Measurements from ENCODE around the gene GMEB2. TPM values are rescaled to one million over a fixed set of nuclear protein-coding genes. Genes with fewer than 3 reads are reported as not detected.

The GMEB2 gene
- polyA plus RNA-seq, 1 of the 3 experiments (the other 2 are of a cell fraction) = 6.5 TPM

DNA sequence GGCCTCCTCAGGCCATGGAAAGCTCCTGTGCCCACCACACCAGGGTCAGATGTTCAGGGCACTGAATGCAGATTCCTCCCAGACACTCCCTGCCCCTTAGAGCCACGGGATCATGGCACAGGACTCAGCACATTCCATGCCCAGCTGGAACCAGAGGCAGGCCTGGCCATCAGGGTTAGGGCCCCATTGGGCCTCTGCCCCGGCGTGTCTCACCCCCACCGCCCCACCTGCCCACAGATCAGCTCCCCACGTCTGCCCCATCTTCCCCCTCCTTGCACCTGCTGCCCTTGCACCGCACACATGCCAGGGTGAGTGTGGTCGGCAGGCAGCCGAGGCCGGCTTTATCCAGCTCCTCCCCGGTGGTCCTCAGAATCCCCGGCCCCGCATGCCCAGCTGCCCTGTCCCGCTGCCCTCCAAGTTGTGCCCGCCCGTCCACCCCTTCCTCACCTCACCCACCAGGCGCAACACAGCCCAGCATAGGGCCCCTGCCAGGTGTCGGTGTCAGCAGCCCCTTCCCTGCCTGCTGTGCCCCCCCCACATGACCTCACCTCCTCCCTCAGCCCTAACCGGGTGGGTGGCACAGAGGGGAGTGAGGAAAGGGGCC, 77.1 kb downstream of the GMEB2 start:
- no peaks in the 10 kb centered on the region for H3K9me3 ChIP-seq
- ChIA-PET POLR2A (no interaction called here), CTCF (interaction anchor here (0.9 to 8.2 kb wide), 3 partner anchors 11 to 191 kb away, joined by 3 to 66 read pairs (median 3); partner anchors contain the start of gene PTK6)
- no peaks in the 10 kb centered on the region for H4K20me1 ChIP-seq (ENCODE audit: insufficient read depth)
- H3K9me2 ChIP-seq = no peaks in the 10 kb centered on the region
- H3K4me3 ChIP-seq (ENCODE audit: low read depth in 2 of 2, low read length in 1 of 2) = no peak overlapping the region
- H3K4me1 ChIP-seq (ENCODE audit: control insufficient read depth in 1 of 2, insufficient read depth in 2 of 2, low read depth in 1 of 2, low read length in 1 of 2) = peaks cover 0 to 9% of the 10 kb centered on the region in 2 experiments; a peak in 1 of 4 replicates
- no peak for DNase-seq
- no peaks in the 10 kb centered on the region for H3K27me3 ChIP-seq (ENCODE audit: insufficient read depth)
- no peaks in the 10 kb centered on the region for H3K79me2 ChIP-seq (ENCODE audit: insufficient read depth)
- TF ChIP-seq, protein P1, sequence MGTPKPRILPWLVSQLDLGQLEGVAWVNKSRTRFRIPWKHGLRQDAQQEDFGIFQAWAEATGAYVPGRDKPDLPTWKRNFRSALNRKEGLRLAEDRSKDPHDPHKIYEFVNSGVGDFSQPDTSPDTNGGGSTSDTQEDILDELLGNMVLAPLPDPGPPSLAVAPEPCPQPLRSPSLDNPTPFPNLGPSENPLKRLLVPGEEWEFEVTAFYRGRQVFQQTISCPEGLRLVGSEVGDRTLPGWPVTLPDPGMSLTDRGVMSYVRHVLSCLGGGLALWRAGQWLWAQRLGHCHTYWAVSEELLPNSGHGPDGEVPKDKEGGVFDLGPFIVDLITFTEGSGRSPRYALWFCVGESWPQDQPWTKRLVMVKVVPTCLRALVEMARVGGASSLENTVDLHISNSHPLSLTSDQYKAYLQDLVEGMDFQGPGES (IDR thresholded peaks at IDR 0.05; ENCODE audit: low read depth, low read length) = no peak
- no peak for TF ChIP-seq MEF2A (IDR thresholded peaks at IDR 0.05; ENCODE audit: borderline replicate concordance, low read depth)
- TF ChIP-seq, protein P2, sequence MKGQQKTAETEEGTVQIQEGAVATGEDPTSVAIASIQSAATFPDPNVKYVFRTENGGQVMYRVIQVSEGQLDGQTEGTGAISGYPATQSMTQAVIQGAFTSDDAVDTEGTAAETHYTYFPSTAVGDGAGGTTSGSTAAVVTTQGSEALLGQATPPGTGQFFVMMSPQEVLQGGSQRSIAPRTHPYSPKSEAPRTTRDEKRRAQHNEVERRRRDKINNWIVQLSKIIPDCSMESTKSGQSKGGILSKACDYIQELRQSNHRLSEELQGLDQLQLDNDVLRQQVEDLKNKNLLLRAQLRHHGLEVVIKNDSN (IDR thresholded peaks at IDR 0.05; ENCODE audit: borderline replicate concordance, low read depth) = no peak
- TF ChIP-seq SIN3A (IDR thresholded peaks at IDR 0.05; ENCODE audit: borderline replicate concordance, low read depth, low read length) = no peak
- WGBS (ENCODE audit: low lambda C conversion rate) = 86% methylated on average over 17 of the region's 18 CpGs
- H3K9ac ChIP-seq = no peak overlapping the region
- peaks cover 9% of the 10 kb centered on the region for H3F3A ChIP-seq (replicated peaks; ENCODE audit: insufficient read depth)
- H3K4me2 ChIP-seq = no peak overlapping the region
- no peak overlapping the region for H2AFZ ChIP-seq (ENCODE audit: low read depth)
- H3K36me3 ChIP-seq (replicated peaks in 1 of 2; ENCODE audit: control insufficient read depth in 1 of 2, insufficient read depth in 2 of 2, low read length in 1 of 2) = no peaks in the 10 kb centered on the region
- no peak overlapping the region for H3K27ac ChIP-seq (ENCODE audit: low read depth in 2 of 2, low read length in 1 of 2)

DNA sequence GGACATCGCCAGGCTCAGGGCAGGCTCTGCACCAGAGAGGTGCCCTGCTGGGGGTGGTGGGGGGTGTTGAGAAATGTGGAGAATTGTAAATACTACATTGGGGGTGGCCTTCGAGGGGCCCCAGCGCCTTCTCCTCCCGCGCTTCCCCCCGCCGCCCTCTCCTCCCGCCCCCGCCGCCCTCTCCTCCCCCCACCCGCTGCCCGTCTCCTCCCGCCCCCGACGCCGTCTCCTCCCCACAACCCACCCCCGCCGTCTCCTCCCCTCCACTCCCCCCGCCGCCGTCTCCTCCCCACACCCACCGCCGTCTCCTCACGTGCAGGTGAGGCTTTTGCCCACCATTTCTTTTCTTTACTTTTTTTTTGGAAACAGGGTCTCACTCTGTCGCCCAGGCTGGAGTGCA, 77.9 kb downstream of the GMEB2 start:
- H3K4me3 ChIP-seq (ENCODE audit: low read depth in 2 of 2, low read length in 1 of 2) = no peak overlapping the region
- CTCF ChIA-PET = interaction anchor here (1.2 to 8.2 kb wide), 2 partner anchors 10 to 53 kb away, joined by 3 to 66 read pairs; partner anchors contain the start of gene PTK6
- H3K9me3 ChIP-seq = no peaks in the 10 kb centered on the region
- H3K36me3 ChIP-seq (replicated peaks in 1 of 2; ENCODE audit: control insufficient read depth in 1 of 2, insufficient read depth in 2 of 2, low read length in 1 of 2) = no peaks in the 10 kb centered on the region
- no peak for DNase-seq
- H4K20me1 ChIP-seq (ENCODE audit: insufficient read depth) = no peaks in the 10 kb centered on the region
- H3K4me2 ChIP-seq = no peak overlapping the region
- H3K4me1 ChIP-seq (ENCODE audit: control insufficient read depth in 1 of 2, insufficient read depth in 2 of 2, low read depth in 1 of 2, low read length in 1 of 2) = peaks cover 0 to 3% of the 10 kb centered on the region in 2 experiments; a peak in 1 of 4 replicates
- no peaks in the 10 kb centered on the region for H3K79me2 ChIP-seq (ENCODE audit: insufficient read depth)
- H3F3A ChIP-seq (replicated peaks; ENCODE audit: insufficient read depth) = peaks cover 9% of the 10 kb centered on the region
- no peaks in the 10 kb centered on the region for H3K27me3 ChIP-seq (ENCODE audit: insufficient read depth)
- 88% methylated on average over 24 of the region's 25 CpGs for WGBS (ENCODE audit: low lambda C conversion rate)
- no peak overlapping the region for H2AFZ ChIP-seq (ENCODE audit: low read depth)
- no peak overlapping the region for H3K9ac ChIP-seq
- H3K9me2 ChIP-seq = no peaks in the 10 kb centered on the region
- POLR2A ChIA-PET = no interaction called here
- TF ChIP-seq YY1 (IDR thresholded peaks at IDR 0.05; ENCODE audit: low read depth) (no peak), TAF1 (IDR thresholded peaks at IDR 0.05; ENCODE audit: borderline replicate concordance, low read depth, low read length) (no peak), GATA2 (CRISPR knock-in tag; IDR thresholded peaks at IDR 0.05) (no peak), JUND (IDR thresholded peaks at IDR 0.05) (no peak), GABPA (IDR thresholded peaks at IDR 0.05; ENCODE audit: low read depth) (no peak), CHD2 (IDR thresholded peaks at IDR 0.05; ENCODE audit: low read length, partially characterized antibody) (no peak)
- TF ChIP-seq, protein P3, sequence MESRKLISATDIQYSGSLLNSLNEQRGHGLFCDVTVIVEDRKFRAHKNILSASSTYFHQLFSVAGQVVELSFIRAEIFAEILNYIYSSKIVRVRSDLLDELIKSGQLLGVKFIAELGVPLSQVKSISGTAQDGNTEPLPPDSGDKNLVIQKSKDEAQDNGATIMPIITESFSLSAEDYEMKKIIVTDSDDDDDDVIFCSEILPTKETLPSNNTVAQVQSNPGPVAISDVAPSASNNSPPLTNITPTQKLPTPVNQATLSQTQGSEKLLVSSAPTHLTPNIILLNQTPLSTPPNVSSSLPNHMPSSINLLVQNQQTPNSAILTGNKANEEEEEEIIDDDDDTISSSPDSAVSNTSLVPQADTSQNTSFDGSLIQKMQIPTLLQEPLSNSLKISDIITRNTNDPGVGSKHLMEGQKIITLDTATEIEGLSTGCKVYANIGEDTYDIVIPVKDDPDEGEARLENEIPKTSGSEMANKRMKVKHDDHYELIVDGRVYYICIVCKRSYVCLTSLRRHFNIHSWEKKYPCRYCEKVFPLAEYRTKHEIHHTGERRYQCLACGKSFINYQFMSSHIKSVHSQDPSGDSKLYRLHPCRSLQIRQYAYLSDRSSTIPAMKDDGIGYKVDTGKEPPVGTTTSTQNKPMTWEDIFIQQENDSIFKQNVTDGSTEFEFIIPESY (IDR thresholded peaks at IDR 0.05; ENCODE audit: borderline replicate concordance, low read depth) = no peak
- TF ChIP-seq, protein P4, sequence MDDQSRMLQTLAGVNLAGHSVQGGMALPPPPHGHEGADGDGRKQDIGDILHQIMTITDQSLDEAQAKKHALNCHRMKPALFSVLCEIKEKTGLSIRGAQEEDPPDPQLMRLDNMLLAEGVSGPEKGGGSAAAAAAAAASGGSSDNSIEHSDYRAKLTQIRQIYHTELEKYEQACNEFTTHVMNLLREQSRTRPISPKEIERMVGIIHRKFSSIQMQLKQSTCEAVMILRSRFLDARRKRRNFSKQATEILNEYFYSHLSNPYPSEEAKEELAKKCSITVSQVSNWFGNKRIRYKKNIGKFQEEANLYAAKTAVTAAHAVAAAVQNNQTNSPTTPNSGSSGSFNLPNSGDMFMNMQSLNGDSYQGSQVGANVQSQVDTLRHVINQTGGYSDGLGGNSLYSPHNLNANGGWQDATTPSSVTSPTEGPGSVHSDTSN (IDR thresholded peaks at IDR 0.05) = no peak
- no peak overlapping the region for H3K27ac ChIP-seq (ENCODE audit: low read depth in 2 of 2, low read length in 1 of 2)
